ENCODE data around the gene FKBP3. TPM values are rescaled to one million over a fixed set of nuclear protein-coding genes. Genes with fewer than 3 reads are reported as not detected.

FKBP3 gene
- total and polyA plus RNA-seq, 2 of the 13 experiments (the other 11 are each of a cell fraction or from before 2014, with no cell fraction given) = 57.0 to 87.6 TPM

- TF ChIP-seq HNF4G (IDR thresholded peaks at IDR 0.05; ENCODE audit: borderline replicate concordance, low read depth, low read length) (no peak), HNF4G (CRISPR knock-in tag; IDR thresholded peaks at IDR 0.05; ENCODE audit: borderline replicate concordance, low read depth) (no peak), ZNF383 (CRISPR knock-in tag; IDR thresholded peaks at IDR 0.05; ENCODE audit: borderline replicate concordance) (no peak), RARA (CRISPR knock-in tag; IDR thresholded peaks at IDR 0.05) (peak; percentile 3; the same call in 1 of the 2 replicates), TAF15 (IDR thresholded peaks at IDR 0.05; ENCODE audit: low read depth, low read length, poor library complexity, severe bottlenecking) (no peak), ZNF878 (CRISPR knock-in tag; IDR thresholded peaks at IDR 0.05) (peak; percentile 27; the same call in 1 of the 2 replicates), ATF2 (CRISPR knock-in tag; IDR thresholded peaks at IDR 0.05) (peak; percentile 43; the same call in 1 of the 2 replicates), ZNF703 (CRISPR knock-in tag; IDR thresholded peaks at IDR 0.05; ENCODE audit: borderline replicate concordance) (no peak), TBX3 (IDR thresholded peaks at IDR 0.05; ENCODE audit: borderline replicate concordance) (no peak; the same call in 1 of the 2 replicates), THYN1 (CRISPR knock-in tag; IDR thresholded peaks at IDR 0.05; ENCODE audit: borderline replicate concordance, low read depth) (no peak), GABPB1 (CRISPR knock-in tag; IDR thresholded peaks at IDR 0.05) (peak; percentile 86), TCF7L2 (IDR thresholded peaks at IDR 0.05; ENCODE audit: low read depth, low read length) (no peak), ZSCAN9 (CRISPR knock-in tag; IDR thresholded peaks at IDR 0.05; ENCODE audit: borderline replicate concordance) (no peak; the same call in 1 of the 2 replicates), ZNF230 (CRISPR knock-in tag; IDR thresholded peaks at IDR 0.05) (0 out of 2 replicates have a peak, but pooled peaks have one; percentile 66)
These were observed at the start of gene FKBP3 (continued) for GRCh38 chr14:45134051-45134958.
